Measurements from ENCODE around the gene GON7. TPM values are rescaled to one million over a fixed set of nuclear protein-coding genes. Genes with fewer than 3 reads are reported as not detected.

The GON7 gene, protein sequence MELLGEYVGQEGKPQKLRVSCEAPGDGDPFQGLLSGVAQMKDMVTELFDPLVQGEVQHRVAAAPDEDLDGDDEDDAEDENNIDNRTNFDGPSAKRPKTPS
- 8.8 and 13.7 TPM in 2 replicates for total RNA-seq

DNA sequence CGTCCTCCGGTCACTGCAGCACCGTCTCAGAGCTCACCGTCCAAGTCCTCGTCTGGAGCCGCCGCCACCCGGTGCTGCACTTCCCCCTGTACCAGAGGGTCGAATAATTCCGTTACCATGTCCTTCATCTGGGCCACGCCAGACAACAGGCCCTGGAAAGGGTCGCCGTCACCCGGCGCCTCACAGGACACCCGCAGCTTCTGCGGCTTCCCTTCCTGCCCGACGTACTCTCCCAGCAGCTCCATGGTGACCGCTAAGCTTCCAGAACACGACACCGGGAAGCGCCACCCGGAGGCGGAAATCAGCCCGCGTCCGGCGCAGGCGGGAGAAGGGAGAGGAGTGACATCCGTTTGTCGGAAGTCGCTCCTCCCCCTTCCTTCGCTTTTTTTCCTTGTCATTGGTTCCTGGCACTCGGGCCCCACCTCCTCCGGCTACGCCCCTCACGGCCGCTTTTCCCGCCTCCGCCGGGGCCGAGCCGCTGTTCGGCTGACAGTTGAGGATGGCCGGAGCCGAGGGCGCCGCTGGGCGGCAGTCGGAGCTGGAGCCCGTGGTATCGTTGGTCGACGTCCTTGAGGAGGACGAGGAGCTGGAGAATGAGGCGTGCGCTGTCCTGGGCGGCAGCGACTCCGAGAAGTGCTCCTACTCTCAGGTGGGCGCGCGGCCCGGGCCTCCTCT, at the start of gene GON7, which contains the start of gene UBR7:
Gene GON7, minus strand, starts transcription at position 273 of the 675 bp plus-strand sequence. Its CDS starts 28 bp downstream, at position 245.
Gene UBR7, plus strand, starts transcription at position 464 of the 675 bp plus-strand sequence. Its CDS starts 36 bp downstream, at position 500.

DNA sequence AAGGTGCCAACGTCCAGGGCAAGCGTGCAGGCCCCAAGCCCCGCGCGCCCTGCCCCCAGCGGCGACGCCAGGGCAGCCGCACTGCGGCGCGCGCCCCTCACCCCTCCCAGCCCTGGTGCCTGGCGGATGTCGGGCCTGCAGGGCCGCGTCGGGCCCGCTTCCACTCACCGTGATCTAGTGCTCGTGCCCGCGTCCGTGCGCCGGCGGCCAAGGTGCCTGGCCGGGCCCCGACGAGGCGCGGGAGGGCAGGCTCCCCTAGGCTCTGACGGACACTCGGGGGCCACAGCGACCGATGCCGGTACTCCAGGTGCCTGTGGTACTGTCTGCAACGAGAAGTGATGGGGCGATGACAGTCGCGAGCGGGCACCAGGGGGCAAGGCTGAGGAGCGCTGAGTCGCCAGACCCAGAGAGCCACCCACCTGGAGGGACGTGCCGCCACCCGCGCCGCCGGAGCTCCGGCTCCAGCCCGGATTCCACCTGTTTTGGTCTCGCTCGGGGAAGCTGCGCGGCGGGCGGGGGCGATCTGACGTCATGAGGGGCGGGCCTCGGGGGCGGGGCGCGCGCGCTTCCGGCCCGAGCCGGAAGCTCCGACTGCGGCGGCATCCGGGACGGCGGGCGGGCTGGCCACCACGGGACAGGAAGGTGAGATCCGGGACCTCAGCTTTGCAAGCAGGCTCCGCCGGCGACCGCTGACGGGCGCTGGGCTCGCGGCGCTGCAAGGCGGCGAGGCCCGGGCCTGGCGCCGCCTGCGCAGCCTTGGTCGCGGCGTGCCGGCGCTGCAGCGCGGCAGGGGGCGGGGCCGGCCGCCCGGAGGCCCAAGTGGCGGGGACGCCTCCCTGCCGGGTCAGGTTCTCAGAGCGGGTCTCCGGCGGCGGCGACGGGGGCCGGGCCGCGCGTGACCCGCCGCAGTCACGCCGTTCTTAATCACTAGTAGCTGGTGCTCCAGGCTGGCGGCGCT, 22.2 kb downstream of the GON7 start, which contains the start of the genes LYSET and MOAP1:
Gene LYSET, plus strand, starts transcription at position 927 of the 958 bp plus-strand sequence. CDS start 89 bp downstream, outside the sequence.
Gene MOAP1, minus strand, starts transcription at position 507 of the 958 bp plus-strand sequence. CDS start 655 bp downstream, outside the sequence.

Other genes starting within 250 kb of the GON7 start
- gene ITPK1, start 91.1 kb downstream of the GON7 start, total RNA-seq, result 10.7 and 16.9 TPM in 2 replicates
- gene MOAP1, start 22.2 kb downstream of the GON7 start, total RNA-seq, result 9.3 and 12.9 TPM in 2 replicates
- gene LYSET, start 21.7 kb downstream of the GON7 start, total RNA-seq, result 5.9 and 11.9 TPM in 2 replicates
- 11.4 and 37.1 TPM in 2 replicates for gene UBR7, start 191 bp upstream of the GON7 start, total RNA-seq
- 28.4 and 32.5 TPM in 2 replicates for gene BTBD7, start 126.0 kb upstream of the GON7 start, total RNA-seq
- gene COX8C, start 140.1 kb upstream of the GON7 start, total RNA-seq, result not detected in 2 replicates
- under 0.01 TPM in 1 of 2 replicates, not detected in the other for gene UNC79, start 223.9 kb upstream of the GON7 start, total RNA-seq